ENCODE measurements around the gene TNFAIP3. TPM values are rescaled to one million over a fixed set of nuclear protein-coding genes. Genes with fewer than 3 reads are reported as not detected.
A peak's percentile ranks its signal among the peaks of the same experiment; 100 is the strongest.

The TNFAIP3 gene
- total and polyA plus RNA-seq, 2 donors (not counting 1 experiment from before 2014, with no cell fraction given): 7.8 to 23.5 TPM

- Histone ChIP-seq H3K9me3 (ENCODE audit: control insufficient read depth, insufficient read depth, low read depth, low read length) (no peaks in the 10 kb centered on the region), H3K9ac (ENCODE audit: insufficient read depth, low read length) (no peak overlapping the region), H3K27ac (ENCODE audit: insufficient read depth, low read length) (peak overlapping the region; percentile 11), H3K4me3 (replicated peaks in 1 of 4; ENCODE audit: control extremely low read depth in 1 of 4, insufficient read depth in 1 of 4, low read depth in 3 of 4, low read length in 4 of 4) (peak overlapping the region in 3 of 4 experiments; percentile 11 to 92 (median 17)), H3K27me3 (ENCODE audit: control insufficient read depth, insufficient read depth, low read length) (no peaks in the 10 kb centered on the region), H3K79me2 (ENCODE audit: control insufficient read depth, insufficient read depth, low read length) (peaks cover 57% of the 10 kb centered on the region), H2AFZ (ENCODE audit: low read length) (no peak overlapping the region), H3K36me3 (ENCODE audit: control insufficient read depth, insufficient read depth, low read length) (peaks cover 2% of the 10 kb centered on the region), H4K20me1 (ENCODE audit: control insufficient read depth, extremely low read depth, insufficient read depth, low read length) (no peaks in the 10 kb centered on the region), H3K4me1 (ENCODE audit: control insufficient read depth, extremely low read depth, insufficient read depth, low read length) (peaks cover 17% of the 10 kb centered on the region), H3K4me2 (ENCODE audit: extremely low read depth, insufficient read depth, low read length) (peak overlapping the region; percentile 80)
- DNase-seq (ENCODE audit: low read depth in 2 of 2): no peak
- no peak for TF ChIP-seq EZH2 (IDR thresholded peaks at IDR 0.05; ENCODE audit: low read length, missing control alignments)
- TF ChIP-seq CTCF (conservative IDR thresholded peaks at IDR 0.05 in 1 of 2, IDR thresholded peaks at IDR 0.05 in 1 of 2; ENCODE audit: low read depth in 1 of 2, low read length in 2 of 2): no peak
Observed at GRCh38 chr6:137870308-137870644, 3.2 kb downstream of the TNFAIP3 start.

GRCh38 chr6:137870744-137871247 is 3.7 kb downstream of the TNFAIP3 start:
- Histone ChIP-seq H3K27ac (ENCODE audit: insufficient read depth, low read length) (peak overlapping the region; percentile 11), H3K36me3 (ENCODE audit: control insufficient read depth, insufficient read depth, low read length) (peaks cover 4% of the 10 kb centered on the region), H3K27me3 (ENCODE audit: control insufficient read depth, insufficient read depth, low read length) (no peaks in the 10 kb centered on the region), H3K9ac (ENCODE audit: insufficient read depth, low read length) (no peak overlapping the region), H3K79me2 (ENCODE audit: control insufficient read depth, insufficient read depth, low read length) (peaks cover 59% of the 10 kb centered on the region), H3K9me3 (ENCODE audit: control insufficient read depth, insufficient read depth, low read depth, low read length) (no peaks in the 10 kb centered on the region), H4K20me1 (ENCODE audit: control insufficient read depth, extremely low read depth, insufficient read depth, low read length) (no peaks in the 10 kb centered on the region), H2AFZ (ENCODE audit: low read length) (no peak overlapping the region), H3K4me2 (ENCODE audit: extremely low read depth, insufficient read depth, low read length) (peak overlapping the region; percentile 80), H3K4me3 (replicated peaks in 1 of 4; ENCODE audit: control extremely low read depth in 1 of 4, insufficient read depth in 1 of 4, low read depth in 3 of 4, low read length in 4 of 4) (peak overlapping the region in 3 of 4 experiments; percentile 17 to 92 (median 25)), H3K4me1 (ENCODE audit: control insufficient read depth, extremely low read depth, insufficient read depth, low read length) (peaks cover 17% of the 10 kb centered on the region)
- TF ChIP-seq EZH2 (IDR thresholded peaks at IDR 0.05; ENCODE audit: low read length, missing control alignments) (no peak), CTCF (conservative IDR thresholded peaks at IDR 0.05 in 1 of 2, IDR thresholded peaks at IDR 0.05 in 1 of 2; ENCODE audit: low read depth in 1 of 2, low read length in 2 of 2) (peak in 1 of 2 donors; percentile 3)
- DNase-seq (ENCODE audit: low read depth in 2 of 2): no peak

GRCh38 chr6:137871291-137871690 is 4.2 kb downstream of the TNFAIP3 start:
- Histone ChIP-seq H3K36me3 (ENCODE audit: control insufficient read depth, insufficient read depth, low read length) (peaks cover 5% of the 10 kb centered on the region), H3K27me3 (ENCODE audit: control insufficient read depth, insufficient read depth, low read length) (no peaks in the 10 kb centered on the region), H3K27ac (ENCODE audit: insufficient read depth, low read length) (no peak overlapping the region), H2AFZ (ENCODE audit: low read length) (no peak overlapping the region), H3K4me2 (ENCODE audit: extremely low read depth, insufficient read depth, low read length) (peak overlapping the region; percentile 80), H3K4me1 (ENCODE audit: control insufficient read depth, extremely low read depth, insufficient read depth, low read length) (peaks cover 14% of the 10 kb centered on the region), H4K20me1 (ENCODE audit: control insufficient read depth, extremely low read depth, insufficient read depth, low read length) (no peaks in the 10 kb centered on the region), H3K9me3 (ENCODE audit: control insufficient read depth, insufficient read depth, low read depth, low read length) (no peaks in the 10 kb centered on the region), H3K4me3 (replicated peaks in 1 of 4; ENCODE audit: control extremely low read depth in 1 of 4, insufficient read depth in 1 of 4, low read depth in 3 of 4, low read length in 4 of 4) (peak overlapping the region in 3 of 4 experiments; percentile 17 to 92 (median 25)), H3K79me2 (ENCODE audit: control insufficient read depth, insufficient read depth, low read length) (peaks cover 59% of the 10 kb centered on the region), H3K9ac (ENCODE audit: insufficient read depth, low read length) (no peak overlapping the region)
- DNase-seq (ENCODE audit: low read depth in 2 of 2): no peak
- TF ChIP-seq CTCF (conservative IDR thresholded peaks at IDR 0.05 in 1 of 2, IDR thresholded peaks at IDR 0.05 in 1 of 2; ENCODE audit: low read depth in 1 of 2, low read length in 2 of 2): no peak
- TF ChIP-seq EZH2 (IDR thresholded peaks at IDR 0.05; ENCODE audit: low read length, missing control alignments): no peak
